HG02623 (cell line): ENCODE results near the gene FYB1.
"Not testable (repeated sequence)": the region's sequence is repeated elsewhere in the genome, so short reads cannot be mapped to it uniquely, and the experiment has no call there.

Experiments used
- ATAC-seq: cut with Tn5 transposase; IDR thresholded peaks from one replicate; pipeline ENCODE4 v1.9.1; 2021; ENCODE audit warnings: moderate library complexity; ENCODE audit not compliant: unreplicated experiment

Gene FYB1

GRCh38 chr5:39226558-39226957 is 7.2 kb upstream of the FYB1 start:
- no peak for ATAC-seq

GRCh38 chr5:39226100-39226451 is 6.7 kb upstream of the FYB1 start:
- ATAC-seq, result no peak

- ATAC-seq, result no peak
Observed at GRCh38 chr5:39225405-39226099, 6.2 kb upstream of the FYB1 start.

GRCh38 chr5:39224196-39224761 is 4.9 kb upstream of the FYB1 start:
- ATAC-seq, result no peak

GRCh38 chr5:39223565-39224156 is 4.3 kb upstream of the FYB1 start:
- ATAC-seq, result no peak

GRCh38 chr5:39221671-39222070 is 2.3 kb upstream of the FYB1 start:
- not testable (repeated sequence) for ATAC-seq

- ATAC-seq, result no peak
Observed at GRCh38 chr5:39220280-39221030, 1.1 kb upstream of the FYB1 start.

- ATAC-seq, result no peak
Observed at GRCh38 chr5:39218482-39219402, 621 bp downstream of the FYB1 start.

GRCh38 chr5:39217365-39218281 is 1.7 kb downstream of the FYB1 start:
- ATAC-seq, result peak; percentile 82

- no peak for ATAC-seq
Observed at GRCh38 chr5:39216631-39217030, 2.7 kb downstream of the FYB1 start.

GRCh38 chr5:39215857-39216256 is 3.5 kb downstream of the FYB1 start:
- ATAC-seq, result no peak

GRCh38 chr5:39214912-39215709 is 4.3 kb downstream of the FYB1 start:
- ATAC-seq, result no peak

GRCh38 chr5:39213447-39214207 is 5.7 kb downstream of the FYB1 start:
- no peak for ATAC-seq

- no peak for ATAC-seq
Observed at GRCh38 chr5:39211773-39212172, 7.6 kb downstream of the FYB1 start.

GRCh38 chr5:39209924-39210323 is 9.4 kb downstream of the FYB1 start:
- ATAC-seq, result no peak

- ATAC-seq, result no peak
Observed at GRCh38 chr5:39208471-39208870, 10.9 kb downstream of the FYB1 start.

- ATAC-seq, result no peak
Observed at GRCh38 chr5:39207345-39208045, 11.9 kb downstream of the FYB1 start.
